Astrocyte (in vitro differentiated cells and primary cell): ENCODE measurements around the gene FAP. TPM values are rescaled to one million over a fixed set of nuclear protein-coding genes. Genes with fewer than 3 reads are reported as not detected.

Experiments
- DNase-seq: peaks from one replicate; pipeline ENCODE4 v3.0.0-alpha.2; 2010; ENCODE audit warnings: low read depth
- FAIRE-seq: peaks from 2 replicates; lab custom pipeline; 2011; peaks lifted over from hg19 to GRCh38; lab: Jason Lieb, UNC
- H2AFZ ChIP-seq: 2 replicates; pipeline ENCODE4 v1.6.0; 2012; ENCODE audit warnings: low read depth, low read length, inconsistent platforms
- H3K27ac ChIP-seq: 2 replicates; pipeline ENCODE4 v1.5.1; 2011; ENCODE audit warnings: low read depth, low read length, inconsistent platforms
- H3K27me3 ChIP-seq: 2 replicates; pipeline ENCODE4 v1.6.0; 2011; ENCODE audit warnings: low read length, inconsistent platforms; ENCODE audit not compliant: insufficient read depth
- H3K36me3 ChIP-seq: 2 replicates; pipeline ENCODE4 v1.5.1; 2011; ENCODE audit warnings: low read length, inconsistent platforms; ENCODE audit not compliant: insufficient read depth
- H3K4me1 ChIP-seq: 2 replicates; pipeline ENCODE4 v1.5.1; 2011; ENCODE audit warnings: low read length, inconsistent platforms; ENCODE audit not compliant: insufficient read depth
- H3K4me2 ChIP-seq: 2 replicates; pipeline ENCODE4 v1.6.0; 2012; ENCODE audit warnings: low read length, inconsistent platforms
- H3K4me3 ChIP-seq: 2 replicates; pipeline ENCODE4 v1.5.1; 2011; ENCODE audit warnings: low read depth, mild to moderate bottlenecking, low read length, inconsistent platforms; ENCODE audit not compliant: insufficient read depth
- H3K79me2 ChIP-seq: 2 replicates; pipeline ENCODE4 v1.6.0; 2012; ENCODE audit warnings: mild to moderate bottlenecking, low read length, inconsistent platforms; ENCODE audit not compliant: insufficient read depth
- H3K9ac ChIP-seq: 2 replicates; pipeline ENCODE4 v1.6.0; 2012; ENCODE audit warnings: mild to moderate bottlenecking, low read length, inconsistent platforms
- H3K9me3 ChIP-seq: 2 replicates; pipeline ENCODE4 v1.5.1; 2012; ENCODE audit warnings: low read depth, mild to moderate bottlenecking, low read length, inconsistent platforms; ENCODE audit not compliant: insufficient read depth
- H4K20me1 ChIP-seq: 2 replicates; pipeline ENCODE4 v1.6.0; 2012; ENCODE audit warnings: low read length, inconsistent platforms; ENCODE audit not compliant: insufficient read depth
- H3K27ac Mint-ChIP-seq: one replicate; pipeline ENCODE4 v1.8.0; 2021; ENCODE audit warnings: mild to moderate bottlenecking, mixed read lengths; ENCODE audit not compliant: unreplicated experiment
- H3K27me3 Mint-ChIP-seq: one replicate; pipeline ENCODE4 v1.8.0; 2021; ENCODE audit warnings: low read depth, mixed read lengths; ENCODE audit not compliant: unreplicated experiment
- H3K36me3 Mint-ChIP-seq: one replicate; pipeline ENCODE4 v1.8.0; 2021; ENCODE audit warnings: low read depth, mixed read lengths; ENCODE audit not compliant: unreplicated experiment
- H3K4me1 Mint-ChIP-seq: one replicate; pipeline ENCODE4 v1.8.0; 2021; ENCODE audit warnings: low read depth, mixed read lengths; ENCODE audit not compliant: unreplicated experiment
- H3K4me3 Mint-ChIP-seq: one replicate; pipeline ENCODE4 v1.8.0; 2021; ENCODE audit warnings: mild to moderate bottlenecking, moderate library complexity, mixed read lengths; ENCODE audit not compliant: unreplicated experiment
- H3K9me3 Mint-ChIP-seq: one replicate; pipeline ENCODE4 v1.8.0; 2021; ENCODE audit warnings: mild to moderate bottlenecking, mixed read lengths; ENCODE audit not compliant: unreplicated experiment
- EZH2 ChIP-seq: IDR thresholded peaks from 2 replicates; pipeline ENCODE4 v1.6.1; 2012; ENCODE audit warnings: mild to moderate bottlenecking, low read length, inconsistent platforms; ENCODE audit not compliant: insufficient read depth
- total RNA-seq: library from RNA; stranded (reverse); gene quantifications from 2 replicates; pipeline ENCODE4 v1.2.1, GENCODE V29; 2021
- TF ChIP-seq, protein P1 (sequence below): IDR thresholded peaks from 2 replicates; pipeline ENCODE4 v1.5.1; 2011; ENCODE audit warnings: low read depth, mild to moderate bottlenecking, inconsistent platforms, low read length, moderate library complexity; ENCODE audit not compliant: insufficient read depth

FAP gene
- total RNA-seq, 1 donor from 2014 or later, result 1.3 TPM

DNA sequence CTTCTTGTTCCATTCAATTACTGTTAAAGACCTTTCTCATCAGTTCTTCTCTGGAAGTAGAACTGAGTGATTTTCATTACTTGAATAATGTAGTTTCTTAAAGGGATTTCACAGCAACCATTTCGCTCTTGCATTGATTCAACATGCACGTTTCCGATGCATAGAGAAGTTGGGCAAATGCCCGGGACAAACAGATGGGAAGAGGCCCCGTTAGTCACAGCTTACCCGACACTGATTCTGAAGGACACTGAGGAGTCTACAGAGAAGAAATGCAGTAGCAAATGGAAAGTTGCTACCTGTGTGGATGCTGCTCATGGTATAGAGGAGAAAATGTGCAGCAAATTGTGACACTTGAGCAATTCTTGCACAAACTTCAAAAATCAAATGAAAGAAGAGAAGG, 58.9 kb downstream of the FAP start:
- H3K36me3 Mint-ChIP-seq, result no peaks in the 10 kb centered on the region
- H3K36me3 ChIP-seq, result peaks cover 64% of the 10 kb centered on the region
- H3K9me3 ChIP-seq, result no peaks in the 10 kb centered on the region
- H3K27ac Mint-ChIP-seq, result no peak overlapping the region
- H3K4me3 Mint-ChIP-seq, result no peak overlapping the region
- no peak for DNase-seq
- no peak for FAIRE-seq
- H2AFZ ChIP-seq, result no peak overlapping the region
- H3K9ac ChIP-seq, result no peak overlapping the region
- H3K4me1 Mint-ChIP-seq, result peaks cover 3% of the 10 kb centered on the region
- no peak overlapping the region for H3K27ac ChIP-seq
- H3K27me3 Mint-ChIP-seq, result peaks cover 3% of the 10 kb centered on the region
- no peaks in the 10 kb centered on the region for H3K4me1 ChIP-seq
- TF ChIP-seq, protein P1, sequence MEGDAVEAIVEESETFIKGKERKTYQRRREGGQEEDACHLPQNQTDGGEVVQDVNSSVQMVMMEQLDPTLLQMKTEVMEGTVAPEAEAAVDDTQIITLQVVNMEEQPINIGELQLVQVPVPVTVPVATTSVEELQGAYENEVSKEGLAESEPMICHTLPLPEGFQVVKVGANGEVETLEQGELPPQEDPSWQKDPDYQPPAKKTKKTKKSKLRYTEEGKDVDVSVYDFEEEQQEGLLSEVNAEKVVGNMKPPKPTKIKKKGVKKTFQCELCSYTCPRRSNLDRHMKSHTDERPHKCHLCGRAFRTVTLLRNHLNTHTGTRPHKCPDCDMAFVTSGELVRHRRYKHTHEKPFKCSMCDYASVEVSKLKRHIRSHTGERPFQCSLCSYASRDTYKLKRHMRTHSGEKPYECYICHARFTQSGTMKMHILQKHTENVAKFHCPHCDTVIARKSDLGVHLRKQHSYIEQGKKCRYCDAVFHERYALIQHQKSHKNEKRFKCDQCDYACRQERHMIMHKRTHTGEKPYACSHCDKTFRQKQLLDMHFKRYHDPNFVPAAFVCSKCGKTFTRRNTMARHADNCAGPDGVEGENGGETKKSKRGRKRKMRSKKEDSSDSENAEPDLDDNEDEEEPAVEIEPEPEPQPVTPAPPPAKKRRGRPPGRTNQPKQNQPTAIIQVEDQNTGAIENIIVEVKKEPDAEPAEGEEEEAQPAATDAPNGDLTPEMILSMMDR, result no peak
- TF ChIP-seq EZH2, result no peak
- H3K4me3 ChIP-seq, result no peak overlapping the region
- H4K20me1 ChIP-seq, result peaks cover 4% of the 10 kb centered on the region
- no peak overlapping the region for H3K4me2 ChIP-seq
- no peaks in the 10 kb centered on the region for H3K9me3 Mint-ChIP-seq
- H3K27me3 ChIP-seq, result no peaks in the 10 kb centered on the region
- no peaks in the 10 kb centered on the region for H3K79me2 ChIP-seq

GRCh38 chr2:162182395-162182794, 60.9 kb downstream of the FAP start:
- no peak for DNase-seq
- no peak overlapping the region for H3K27ac Mint-ChIP-seq
- Histone ChIP-seq H3K4me2 (no peak overlapping the region), H2AFZ (no peak overlapping the region), H4K20me1 (peaks cover 4% of the 10 kb centered on the region), H3K27ac (no peak overlapping the region), H3K27me3 (no peaks in the 10 kb centered on the region), H3K4me1 (no peaks in the 10 kb centered on the region), H3K9ac (no peak overlapping the region), H3K4me3 (no peak overlapping the region), H3K36me3 (peaks cover 62% of the 10 kb centered on the region), H3K9me3 (no peaks in the 10 kb centered on the region), H3K79me2 (no peaks in the 10 kb centered on the region)
- no peaks in the 10 kb centered on the region for H3K27me3 Mint-ChIP-seq
- H3K4me3 Mint-ChIP-seq, result no peak overlapping the region
- FAIRE-seq, result no peak
- H3K36me3 Mint-ChIP-seq, result no peaks in the 10 kb centered on the region
- TF ChIP-seq EZH2, result no peak
- TF ChIP-seq, protein P1, result no peak
- no peaks in the 10 kb centered on the region for H3K9me3 Mint-ChIP-seq
- peaks cover 5% of the 10 kb centered on the region for H3K4me1 Mint-ChIP-seq

GRCh38 chr2:162177301-162177700, 65.9 kb downstream of the FAP start:
- Histone ChIP-seq H3K4me3 (no peak overlapping the region), H3K27me3 (no peaks in the 10 kb centered on the region), H3K4me1 (no peaks in the 10 kb centered on the region), H2AFZ (no peak overlapping the region), H3K9me3 (no peaks in the 10 kb centered on the region), H3K9ac (no peak overlapping the region), H3K79me2 (no peaks in the 10 kb centered on the region), H4K20me1 (no peaks in the 10 kb centered on the region), H3K27ac (no peak overlapping the region), H3K4me2 (no peak overlapping the region), H3K36me3 (peaks cover 68% of the 10 kb centered on the region)
- no peaks in the 10 kb centered on the region for H3K9me3 Mint-ChIP-seq
- no peak for DNase-seq
- no peak for FAIRE-seq
- TF ChIP-seq EZH2, result no peak
- TF ChIP-seq, protein P1, result no peak
- H3K36me3 Mint-ChIP-seq, result no peaks in the 10 kb centered on the region
- no peaks in the 10 kb centered on the region for H3K27me3 Mint-ChIP-seq
- no peak overlapping the region for H3K4me3 Mint-ChIP-seq
- no peak overlapping the region for H3K27ac Mint-ChIP-seq
- H3K4me1 Mint-ChIP-seq, result peaks cover 13% of the 10 kb centered on the region
